ENCODE results near the gene ZNF467. TPM values are rescaled to one million over a fixed set of nuclear protein-coding genes. Genes with fewer than 3 reads are reported as not detected.

The ZNF467 gene
- polyA plus RNA-seq, 2 donors, result 2.6 to 2.9 TPM

- H3K9me3 ChIP-seq (ENCODE audit: control insufficient read depth in 2 of 2, insufficient read depth in 1 of 2, low read depth in 1 of 2, low read length in 1 of 2), result no peaks in the 10 kb centered on the region
- no peak overlapping the region for H3K4me3 ChIP-seq (ENCODE audit: low read depth in 1 of 2, low read length in 2 of 2)
- H3K4me1 ChIP-seq (ENCODE audit: control insufficient read depth in 2 of 2, insufficient read depth in 2 of 2, low read length in 1 of 2), result no peaks in the 10 kb centered on the region
- H3K27ac ChIP-seq (ENCODE audit: low read depth in 2 of 2, low read length in 1 of 2), result no peak overlapping the region
- H3K36me3 ChIP-seq (ENCODE audit: control insufficient read depth in 2 of 2, insufficient read depth in 2 of 2, low read length in 1 of 2), result no peaks in the 10 kb centered on the region
- 60 to 70% methylated on average over 12 of the region's 12 CpGs for WGBS, 2 donors
- no peaks in the 10 kb centered on the region for H3K27me3 ChIP-seq (ENCODE audit: control insufficient read depth in 1 of 2, insufficient read depth in 2 of 2, low read length in 2 of 2)
These were observed 14.1 kb downstream of the ZNF467 start for GRCh38 chr7:149759093-149759860.

GRCh38 chr7:149753375-149754233 is 19.8 kb downstream of the ZNF467 start:
- H3K4me1 ChIP-seq (ENCODE audit: control insufficient read depth in 2 of 2, insufficient read depth in 2 of 2, low read length in 1 of 2), result peaks cover 0 to 2% of the 10 kb centered on the region in 2 donors
- H3K9me3 ChIP-seq (ENCODE audit: control insufficient read depth in 2 of 2, insufficient read depth in 1 of 2, low read depth in 1 of 2, low read length in 1 of 2), result peaks cover 0 to 6% of the 10 kb centered on the region in 2 donors
- H3K27ac ChIP-seq (ENCODE audit: low read depth in 2 of 2, low read length in 1 of 2), result no peak overlapping the region
- H3K36me3 ChIP-seq (ENCODE audit: control insufficient read depth in 2 of 2, insufficient read depth in 2 of 2, low read length in 1 of 2), result no peaks in the 10 kb centered on the region
- H3K4me3 ChIP-seq (ENCODE audit: low read depth in 1 of 2, low read length in 2 of 2), result no peak overlapping the region
- H3K27me3 ChIP-seq (ENCODE audit: control insufficient read depth in 1 of 2, insufficient read depth in 2 of 2, low read length in 2 of 2), result no peaks in the 10 kb centered on the region
- WGBS, 2 donors, result 65% methylated on average over 20 of the region's 20 CpGs

GRCh38 chr7:149752646-149753045 is 20.7 kb downstream of the ZNF467 start:
- peaks cover 0 to 6% of the 10 kb centered on the region in 2 donors for H3K9me3 ChIP-seq (ENCODE audit: control insufficient read depth in 2 of 2, insufficient read depth in 1 of 2, low read depth in 1 of 2, low read length in 1 of 2)
- H3K36me3 ChIP-seq (ENCODE audit: control insufficient read depth in 2 of 2, insufficient read depth in 2 of 2, low read length in 1 of 2), result no peaks in the 10 kb centered on the region
- no peak overlapping the region for H3K4me3 ChIP-seq (ENCODE audit: low read depth in 1 of 2, low read length in 2 of 2)
- no peaks in the 10 kb centered on the region for H3K27me3 ChIP-seq (ENCODE audit: control insufficient read depth in 1 of 2, insufficient read depth in 2 of 2, low read length in 2 of 2)
- peaks cover 0 to 2% of the 10 kb centered on the region in 2 donors for H3K4me1 ChIP-seq (ENCODE audit: control insufficient read depth in 2 of 2, insufficient read depth in 2 of 2, low read length in 1 of 2)
- no peak overlapping the region for H3K27ac ChIP-seq (ENCODE audit: low read depth in 2 of 2, low read length in 1 of 2)
- WGBS, 2 donors, result 77 to 81% methylated on average over 5 of the region's 5 CpGs

GRCh38 chr7:149751043-149751775 is 22.2 kb downstream of the ZNF467 start:
- Histone ChIP-seq H3K27ac (ENCODE audit: low read depth in 2 of 2, low read length in 1 of 2) (no peak overlapping the region), H3K4me1 (ENCODE audit: control insufficient read depth in 2 of 2, insufficient read depth in 2 of 2, low read length in 1 of 2) (peaks cover 0 to 2% of the 10 kb centered on the region in 2 donors), H3K36me3 (ENCODE audit: control insufficient read depth in 2 of 2, insufficient read depth in 2 of 2, low read length in 1 of 2) (no peaks in the 10 kb centered on the region), H3K27me3 (ENCODE audit: control insufficient read depth in 1 of 2, insufficient read depth in 2 of 2, low read length in 2 of 2) (no peaks in the 10 kb centered on the region), H3K4me3 (ENCODE audit: low read depth in 1 of 2, low read length in 2 of 2) (no peak overlapping the region), H3K9me3 (ENCODE audit: control insufficient read depth in 2 of 2, insufficient read depth in 1 of 2, low read depth in 1 of 2, low read length in 1 of 2) (peaks cover 0 to 6% of the 10 kb centered on the region in 2 donors)
- 62 to 77% methylated on average over 7 to 8 of the region's 8 CpGs for WGBS, 2 donors

GRCh38 chr7:149750122-149750845 is 23.1 kb downstream of the ZNF467 start:
- Histone ChIP-seq H3K9me3 (ENCODE audit: control insufficient read depth in 2 of 2, insufficient read depth in 1 of 2, low read depth in 1 of 2, low read length in 1 of 2) (peaks cover 0 to 6% of the 10 kb centered on the region in 2 donors), H3K4me1 (ENCODE audit: control insufficient read depth in 2 of 2, insufficient read depth in 2 of 2, low read length in 1 of 2) (peaks cover 0 to 2% of the 10 kb centered on the region in 2 donors), H3K4me3 (ENCODE audit: low read depth in 1 of 2, low read length in 2 of 2) (no peak overlapping the region), H3K27me3 (ENCODE audit: control insufficient read depth in 1 of 2, insufficient read depth in 2 of 2, low read length in 2 of 2) (no peaks in the 10 kb centered on the region), H3K36me3 (ENCODE audit: control insufficient read depth in 2 of 2, insufficient read depth in 2 of 2, low read length in 1 of 2) (no peaks in the 10 kb centered on the region), H3K27ac (ENCODE audit: low read depth in 2 of 2, low read length in 1 of 2) (no peak overlapping the region)
- WGBS, 2 donors, result 94% methylated on average over 9 of the region's 9 CpGs

GRCh38 chr7:149748076-149748874 is 25.1 kb downstream of the ZNF467 start:
- Histone ChIP-seq H3K9me3 (ENCODE audit: control insufficient read depth in 2 of 2, insufficient read depth in 1 of 2, low read depth in 1 of 2, low read length in 1 of 2) (peaks cover 0 to 6% of the 10 kb centered on the region in 2 donors), H3K36me3 (ENCODE audit: control insufficient read depth in 2 of 2, insufficient read depth in 2 of 2, low read length in 1 of 2) (no peaks in the 10 kb centered on the region), H3K4me1 (ENCODE audit: control insufficient read depth in 2 of 2, insufficient read depth in 2 of 2, low read length in 1 of 2) (peaks cover 0 to 2% of the 10 kb centered on the region in 2 donors), H3K27me3 (ENCODE audit: control insufficient read depth in 1 of 2, insufficient read depth in 2 of 2, low read length in 2 of 2) (no peaks in the 10 kb centered on the region), H3K27ac (ENCODE audit: low read depth in 2 of 2, low read length in 1 of 2) (no peak overlapping the region), H3K4me3 (ENCODE audit: low read depth in 1 of 2, low read length in 2 of 2) (no peak overlapping the region)
- 68 to 70% methylated on average over 9 of the region's 9 CpGs for WGBS, 2 donors

- H3K36me3 ChIP-seq (ENCODE audit: control insufficient read depth in 2 of 2, insufficient read depth in 2 of 2, low read length in 1 of 2), result no peaks in the 10 kb centered on the region
- H3K4me1 ChIP-seq (ENCODE audit: control insufficient read depth in 2 of 2, insufficient read depth in 2 of 2, low read length in 1 of 2), result peaks cover 0 to 2% of the 10 kb centered on the region in 2 donors
- 21 to 28% methylated on average over 4 of the region's 4 CpGs for WGBS, 2 donors
- H3K4me3 ChIP-seq (ENCODE audit: low read depth in 1 of 2, low read length in 2 of 2), result no peak overlapping the region
- no peak overlapping the region for H3K27ac ChIP-seq (ENCODE audit: low read depth in 2 of 2, low read length in 1 of 2)
- no peaks in the 10 kb centered on the region for H3K9me3 ChIP-seq (ENCODE audit: control insufficient read depth in 2 of 2, insufficient read depth in 1 of 2, low read depth in 1 of 2, low read length in 1 of 2)
- no peaks in the 10 kb centered on the region for H3K27me3 ChIP-seq (ENCODE audit: control insufficient read depth in 1 of 2, insufficient read depth in 2 of 2, low read length in 2 of 2)
These were observed 29.7 kb downstream of the ZNF467 start for GRCh38 chr7:149743476-149744255.

- Histone ChIP-seq H3K4me1 (ENCODE audit: control insufficient read depth in 2 of 2, insufficient read depth in 2 of 2, low read length in 1 of 2) (peaks cover 0 to 2% of the 10 kb centered on the region in 2 donors), H3K36me3 (ENCODE audit: control insufficient read depth in 2 of 2, insufficient read depth in 2 of 2, low read length in 1 of 2) (no peaks in the 10 kb centered on the region), H3K9me3 (ENCODE audit: control insufficient read depth in 2 of 2, insufficient read depth in 1 of 2, low read depth in 1 of 2, low read length in 1 of 2) (no peaks in the 10 kb centered on the region), H3K4me3 (ENCODE audit: low read depth in 1 of 2, low read length in 2 of 2) (peak overlapping the region; percentile 10 to 34), H3K27ac (ENCODE audit: low read depth in 2 of 2, low read length in 1 of 2) (no peak overlapping the region), H3K27me3 (ENCODE audit: control insufficient read depth in 1 of 2, insufficient read depth in 2 of 2, low read length in 2 of 2) (no peaks in the 10 kb centered on the region)
- 1% methylated on average over 17 of the region's 17 CpGs for WGBS, 2 donors
These were observed 31.2 kb downstream of the ZNF467 start for GRCh38 chr7:149742075-149742701.

Measured in esophagus (tissue), 2 donors.